NCI-H2196 treated with DMSO at 0.1 percent for 48 hours (cell line): ENCODE data around the gene RSPRY1.

ENCODE experiments used
- DNase-seq: peaks from one replicate; lab custom pipeline; 2025; ENCODE audit not compliant: unreplicated experiment; lab: John Stamatoyannopoulos, UW

Gene RSPRY1

GRCh38 chr16:57289391-57290257 lies 103.5 kb downstream of the RSPRY1 start:
- no peak for DNase-seq
